Embryonic facial prominence (tissue), 1 donor: ENCODE data around the gene DPP10.

Experiments
- DNase-seq: peaks from one replicate; pipeline ENCODE4 v3.0.0-alpha.2; 2016; ENCODE audit errors: extremely low spot score

DPP10 gene

DNA sequence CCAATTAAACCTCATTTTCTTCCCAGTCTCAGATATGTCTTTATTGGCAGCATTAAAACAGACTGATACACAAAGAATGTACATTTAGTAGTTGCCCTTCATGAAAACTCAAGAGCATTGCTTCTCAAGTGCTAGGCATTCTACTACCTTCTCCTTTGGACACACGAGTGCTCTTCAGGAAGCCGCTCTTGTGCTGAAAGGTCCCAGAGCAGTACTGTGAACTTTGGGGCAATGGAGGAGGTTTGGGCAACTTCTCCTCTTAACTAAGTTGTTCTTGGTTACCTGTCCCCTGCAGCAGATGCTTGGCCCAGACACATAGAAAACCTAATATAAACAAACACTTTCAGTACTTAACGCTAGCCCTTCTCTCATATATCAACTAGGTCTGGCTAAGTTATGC, 362.8 kb downstream of the DPP10 start:
- no peak for DNase-seq

DNA sequence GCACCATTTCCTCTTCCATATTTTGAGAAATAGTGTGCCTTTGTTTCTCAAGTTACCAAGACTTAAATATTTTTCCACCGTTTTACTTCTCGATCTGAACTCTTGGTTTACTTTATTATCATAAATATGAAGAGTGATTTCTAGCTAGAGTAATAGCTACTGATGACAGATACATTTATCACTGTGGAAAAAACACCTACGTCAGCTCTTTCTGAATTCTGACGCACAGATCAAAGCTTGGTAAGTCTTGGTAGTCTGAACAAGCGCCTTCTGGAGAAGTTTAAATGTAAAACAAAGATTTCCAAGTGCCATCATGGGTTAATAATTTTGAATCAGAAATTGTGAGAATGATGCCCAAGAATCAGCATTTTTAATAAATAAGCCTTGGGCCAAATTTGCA, 367.7 kb downstream of the DPP10 start:
- no peak for DNase-seq

DNA sequence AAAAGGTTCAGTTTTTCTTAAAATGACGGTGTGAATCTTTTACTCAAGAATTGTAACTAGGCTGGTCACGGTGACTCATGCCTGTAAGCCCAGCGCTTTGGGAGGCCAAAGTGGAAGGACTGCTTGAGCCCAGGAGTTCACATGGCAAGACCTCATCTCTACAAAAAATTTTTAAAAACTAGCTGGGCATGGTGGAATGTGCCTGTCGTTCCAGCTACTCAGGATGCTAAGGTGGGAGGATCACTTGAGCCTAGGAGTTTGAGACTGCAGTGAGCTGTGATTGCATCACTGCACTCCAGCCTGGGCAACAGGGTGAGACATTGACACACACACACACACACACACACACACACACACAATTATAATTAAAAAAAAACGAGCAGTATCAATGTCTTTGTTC, 369.8 kb downstream of the DPP10 start:
- no peak for DNase-seq

DNA sequence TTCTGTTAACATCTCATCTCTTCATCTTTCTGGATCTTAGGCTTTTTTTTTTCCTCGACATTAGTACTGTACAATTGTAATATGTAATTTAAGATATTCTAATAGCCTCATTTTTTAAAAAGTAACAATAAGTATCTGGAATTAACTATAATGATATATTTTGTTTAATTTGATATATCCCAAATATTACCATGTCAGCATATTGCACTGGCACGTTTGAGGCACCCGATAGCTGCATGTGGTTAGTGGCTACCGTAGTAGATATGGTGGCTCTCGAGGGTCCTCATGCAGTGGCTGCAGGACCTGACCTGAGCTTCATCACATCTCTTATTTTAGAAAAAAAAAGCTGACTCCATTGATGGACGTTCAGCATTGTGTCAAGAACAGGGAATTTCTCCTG, 371.9 kb downstream of the DPP10 start:
- DNase-seq: no peak

DNA sequence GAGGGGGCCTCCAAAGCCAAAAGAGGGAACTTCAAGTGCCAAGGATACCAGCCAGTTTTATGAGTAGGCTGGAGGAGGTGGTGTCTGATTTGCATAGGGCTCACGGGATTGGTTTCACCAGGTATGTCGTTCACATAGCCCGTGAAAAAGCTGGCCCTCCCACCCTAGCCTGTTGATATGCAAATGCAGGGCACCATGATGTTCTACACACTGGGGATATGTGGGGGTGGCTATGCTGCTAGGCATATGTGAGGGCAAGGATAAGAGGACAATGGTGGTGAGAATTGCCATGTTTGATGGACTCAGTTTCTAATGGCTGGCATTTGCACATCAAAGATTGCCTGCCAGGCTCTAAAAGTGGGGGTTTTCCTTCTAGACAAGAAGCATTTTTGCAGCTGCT, 378.6 kb downstream of the DPP10 start:
- no peak for DNase-seq

DNA sequence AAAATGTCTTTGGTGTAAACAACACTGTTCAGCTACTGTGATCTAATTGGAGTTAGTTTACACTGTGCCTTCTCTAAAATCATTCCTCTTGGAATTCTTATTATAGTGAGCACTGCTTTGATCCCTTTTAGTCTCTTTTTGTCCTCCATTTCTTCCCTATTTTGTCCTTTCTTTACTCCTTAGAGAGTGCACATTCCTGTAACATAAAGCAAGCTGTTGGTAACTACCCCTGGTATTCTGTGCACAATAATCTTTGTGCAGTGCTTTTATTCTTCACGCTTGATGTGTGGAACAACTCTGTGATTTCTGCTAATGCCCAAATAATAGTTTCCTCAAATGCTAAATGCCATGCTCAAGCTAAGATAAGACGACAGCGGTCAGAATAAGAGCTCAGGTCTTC, 401.5 kb downstream of the DPP10 start:
- DNase-seq: no peak

DNA sequence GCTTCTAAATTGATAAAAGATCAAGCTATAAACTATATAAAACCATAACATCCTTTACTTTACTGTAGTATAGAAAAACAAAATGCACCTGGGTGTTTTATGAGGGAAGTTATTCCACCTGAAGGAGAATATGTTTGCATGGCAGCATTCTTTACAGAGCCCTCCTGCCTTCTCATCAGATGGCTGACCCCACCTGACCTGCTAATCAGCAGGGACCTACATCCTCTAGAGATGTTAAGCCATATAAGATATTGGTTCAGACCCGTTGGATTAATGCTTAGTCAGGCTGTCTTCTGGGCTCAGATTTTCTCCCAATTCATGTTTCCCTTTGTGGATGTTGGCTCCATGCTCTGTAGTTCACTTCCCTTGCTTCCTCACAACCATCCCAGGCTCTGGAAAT, 414.8 kb downstream of the DPP10 start:
- no peak for DNase-seq

DNA sequence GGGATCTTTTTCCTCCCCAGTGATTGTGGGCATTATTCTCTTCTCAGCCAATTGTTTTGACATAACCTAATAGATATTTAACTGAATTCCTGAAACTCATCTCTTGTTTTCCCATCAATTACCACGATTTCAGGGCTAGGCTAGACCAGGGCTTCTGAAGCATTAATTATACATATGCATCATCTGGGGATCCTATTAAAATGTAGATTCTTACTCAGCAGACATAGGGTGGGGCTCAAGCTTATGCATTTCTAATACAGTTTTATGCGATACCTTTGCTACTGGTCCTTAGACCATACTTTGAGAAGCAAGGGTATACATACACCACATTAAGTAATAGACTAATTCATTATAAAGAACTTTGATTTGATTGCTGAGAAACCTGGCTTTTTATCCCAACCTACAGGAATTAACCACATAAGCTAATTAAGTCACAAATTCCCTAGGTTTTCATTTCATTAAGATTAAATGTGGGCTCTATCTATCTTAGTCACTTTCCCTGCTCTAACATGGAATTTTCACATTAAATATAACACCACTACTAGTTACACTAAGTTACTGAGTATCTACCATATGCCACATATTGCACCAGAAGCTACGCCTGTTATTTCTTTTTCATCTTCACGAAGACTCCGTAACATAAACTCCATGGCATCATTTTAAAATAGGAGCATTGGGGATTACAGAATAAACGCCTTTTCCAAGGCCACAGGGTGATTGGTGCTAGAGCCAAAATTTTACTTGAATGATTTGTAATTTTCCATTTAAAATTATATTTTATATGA, 417.5 kb downstream of the DPP10 start:
- DNase-seq: no peak

DNA sequence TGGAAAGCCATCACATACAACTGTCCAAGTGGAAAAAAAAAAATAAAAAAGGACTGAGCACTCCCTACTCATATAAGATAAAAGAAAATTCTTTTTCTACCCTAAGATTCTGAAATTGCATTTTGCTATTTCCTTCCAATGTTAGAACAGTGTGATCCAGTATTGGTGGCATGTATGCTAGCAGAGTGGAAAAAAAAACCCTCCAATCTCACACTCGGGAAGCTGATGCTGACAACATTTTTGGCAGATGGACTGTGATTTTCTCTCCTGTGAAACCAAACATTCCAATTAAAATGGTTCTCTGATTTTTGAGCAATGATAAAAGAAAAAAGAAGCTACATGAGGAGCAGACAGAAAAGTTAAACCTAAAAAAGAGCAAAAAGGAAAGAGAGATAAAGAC, 419.8 kb downstream of the DPP10 start:
- DNase-seq: no peak

DNA sequence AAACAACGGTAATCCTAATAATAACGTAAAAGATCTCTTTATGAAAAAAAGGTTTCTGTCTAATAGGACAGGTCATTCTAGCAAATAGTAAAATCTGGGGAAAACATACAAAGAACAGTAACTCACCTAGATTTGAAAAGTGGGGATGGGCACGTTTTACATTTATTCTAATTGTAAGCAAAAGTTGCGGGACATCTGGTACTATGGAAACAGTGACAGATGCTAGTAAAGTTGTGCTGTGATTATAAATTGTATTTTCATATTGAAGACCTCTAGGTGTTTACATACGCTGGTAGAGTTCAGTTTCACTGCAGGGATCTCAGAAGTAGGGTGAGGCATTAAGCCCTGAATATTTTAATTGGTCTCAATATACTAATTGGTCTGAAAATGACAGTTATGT, 422.5 kb downstream of the DPP10 start:
- DNase-seq: no peak

DNA sequence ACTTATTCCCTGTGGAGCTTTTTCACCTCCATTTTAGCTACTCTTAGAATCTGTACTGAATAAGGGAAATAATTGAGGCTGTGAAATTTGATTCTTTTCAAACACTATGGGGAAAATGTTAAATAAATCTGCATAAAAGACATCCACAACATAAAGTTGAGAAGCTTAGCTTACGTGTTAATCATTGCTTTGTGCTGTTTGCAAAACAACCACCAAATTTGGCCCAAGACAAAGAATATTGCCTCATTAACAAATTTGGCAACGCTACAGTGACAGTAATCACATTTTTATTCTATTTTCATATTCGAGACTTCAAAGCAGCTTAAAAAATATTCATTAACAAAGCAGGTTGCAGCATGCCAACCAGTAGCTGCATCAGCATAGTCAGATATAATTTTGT, 437.6 kb downstream of the DPP10 start:
- DNase-seq: no peak

DNA sequence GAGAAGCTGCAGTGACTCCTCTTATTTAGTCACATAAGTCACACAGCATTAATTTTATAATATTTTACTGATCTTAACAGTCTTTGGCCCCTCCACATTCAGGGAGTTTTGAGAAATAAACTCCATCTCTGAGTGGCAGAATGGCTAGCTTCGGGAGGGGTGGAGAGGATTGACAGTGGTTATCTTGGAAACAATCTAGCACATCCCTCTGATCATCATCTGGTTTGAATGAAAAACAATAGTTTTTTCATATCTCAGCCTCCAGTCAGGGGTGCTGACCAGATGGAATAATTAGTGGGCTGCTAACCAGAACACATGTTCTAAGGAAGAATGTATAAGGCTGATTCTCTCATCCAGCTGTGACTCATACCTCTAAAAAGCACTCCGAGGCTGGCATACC, 477.5 kb downstream of the DPP10 start:
- no peak for DNase-seq

DNA sequence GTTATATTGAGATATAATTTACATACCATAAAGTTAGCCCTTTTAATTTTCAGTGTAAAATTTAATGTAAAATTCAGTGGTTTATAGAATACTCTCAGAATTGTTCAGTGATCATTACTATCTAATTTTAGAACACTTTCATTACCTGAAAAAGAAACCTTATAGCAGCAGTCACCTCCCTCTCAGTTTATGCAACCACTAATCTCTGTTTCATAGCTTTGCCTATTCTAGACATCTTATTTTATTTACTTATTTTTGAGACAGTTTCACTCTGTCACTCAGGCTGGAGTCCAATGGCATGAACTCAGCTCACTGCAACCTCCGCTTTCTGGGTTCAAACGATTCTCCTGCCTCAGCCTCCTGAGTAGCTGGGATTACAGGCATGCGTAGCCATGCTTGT, 479.6 kb downstream of the DPP10 start:
- no peak for DNase-seq

DNA sequence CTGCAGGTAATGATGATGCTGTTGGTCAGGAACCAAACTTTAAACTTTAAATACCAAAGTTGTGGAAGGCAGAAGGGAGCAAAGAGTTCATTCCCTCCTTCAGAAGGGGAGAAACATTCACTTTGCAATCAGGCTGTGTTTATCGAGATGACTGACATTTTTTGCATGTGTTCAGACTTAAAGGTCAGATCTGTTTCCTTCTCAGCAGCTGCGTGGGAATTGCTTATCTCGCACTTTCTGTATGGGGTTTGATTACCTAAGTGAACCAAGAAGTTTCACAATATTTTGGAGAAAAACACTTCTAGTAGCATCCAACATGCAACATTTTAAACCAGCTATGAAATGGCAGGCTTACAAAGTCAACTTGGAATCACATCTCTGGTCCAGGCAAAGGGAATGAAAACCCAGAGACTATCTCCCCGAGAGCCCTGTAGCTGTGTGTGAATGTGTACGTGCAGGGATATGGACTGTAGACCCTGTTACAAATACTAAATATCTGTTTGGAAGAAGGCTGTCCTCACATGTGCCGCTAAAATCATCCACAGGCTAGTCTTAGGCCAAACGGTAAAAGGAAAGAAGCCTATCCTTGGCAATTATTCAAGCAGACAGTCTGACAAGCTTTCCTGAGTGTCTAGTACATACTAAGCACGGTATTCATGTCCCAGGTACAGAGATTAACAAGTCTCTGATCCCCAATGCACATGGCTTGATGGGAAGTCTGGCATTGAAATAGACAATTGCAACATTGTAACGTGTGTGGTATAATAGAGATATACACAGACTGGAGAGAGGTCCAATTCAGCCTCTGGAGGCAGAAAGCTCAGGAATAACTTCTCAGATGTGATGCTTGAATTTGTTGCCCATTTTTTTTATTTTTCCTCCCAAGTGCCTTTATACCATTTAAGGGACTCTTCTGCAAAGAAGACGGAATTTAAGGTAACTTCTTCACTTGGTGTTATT, 483.1 kb downstream of the DPP10 start:
- DNase-seq: no peak

DNA sequence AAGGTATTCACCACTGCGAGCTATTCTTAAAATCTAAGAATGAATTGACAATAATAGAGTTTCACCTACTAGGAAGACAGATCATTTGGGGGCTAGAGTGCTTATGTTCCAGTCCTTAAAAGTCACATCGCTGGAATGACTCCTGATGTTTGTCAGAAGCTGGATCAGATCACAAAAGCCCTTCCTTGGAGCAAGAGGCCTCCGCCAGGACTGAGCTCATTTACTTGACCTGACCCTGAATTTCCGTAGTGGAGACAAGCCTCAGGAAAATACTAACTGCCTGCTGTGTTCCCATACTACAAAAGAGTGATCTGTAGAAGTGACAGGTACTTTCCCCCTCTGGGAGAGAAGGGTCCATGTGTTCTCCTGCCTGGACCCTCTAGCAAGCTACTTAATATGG, 483.9 kb downstream of the DPP10 start:
- DNase-seq: no peak

DNA sequence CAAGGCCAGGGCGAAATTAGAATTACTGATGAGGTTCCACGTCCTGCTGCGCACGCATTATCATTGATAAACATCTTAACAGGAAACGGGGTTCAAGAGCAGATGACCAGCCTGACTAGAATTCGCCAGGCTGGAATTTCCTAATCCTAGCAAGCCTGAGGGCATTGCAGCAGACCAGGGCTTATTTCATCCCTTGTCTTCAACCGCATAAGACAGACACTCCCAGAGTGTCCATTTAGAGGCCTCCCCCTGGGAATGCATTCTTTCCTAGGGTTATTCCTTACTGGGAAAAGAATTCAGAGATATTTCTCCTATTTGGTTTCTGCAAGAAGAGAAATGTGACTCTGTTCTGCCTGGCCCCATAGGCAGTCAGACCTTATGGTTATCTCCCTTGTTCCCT, 486.8 kb downstream of the DPP10 start:
- no peak for DNase-seq

DNA sequence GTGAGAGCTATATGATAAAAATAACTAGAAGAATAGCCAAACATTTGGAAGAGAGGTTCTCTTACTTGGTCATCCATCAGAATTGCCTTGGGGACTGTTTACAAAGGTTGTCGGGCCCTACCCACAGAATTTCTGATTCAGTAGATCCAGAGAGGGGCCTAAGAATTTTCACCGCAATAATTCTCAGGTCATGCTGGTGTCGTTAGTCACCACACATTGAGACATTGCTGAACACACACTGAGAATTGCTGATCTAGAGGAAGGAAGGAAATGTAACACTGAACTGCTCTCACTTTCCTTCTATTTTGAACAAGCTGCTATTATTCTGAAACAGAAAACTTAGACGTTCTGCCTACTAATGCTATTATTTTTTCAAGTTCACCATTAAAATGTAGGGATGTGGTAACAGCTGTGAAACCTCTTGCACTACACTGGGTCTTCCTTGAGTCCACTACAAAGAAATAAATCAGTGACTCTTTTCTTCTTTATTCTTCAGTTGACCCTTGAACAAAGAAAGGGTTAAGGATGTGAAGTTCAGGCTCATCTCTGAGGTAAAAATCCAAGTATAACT, 491.3 kb downstream of the DPP10 start:
- no peak for DNase-seq

DNA sequence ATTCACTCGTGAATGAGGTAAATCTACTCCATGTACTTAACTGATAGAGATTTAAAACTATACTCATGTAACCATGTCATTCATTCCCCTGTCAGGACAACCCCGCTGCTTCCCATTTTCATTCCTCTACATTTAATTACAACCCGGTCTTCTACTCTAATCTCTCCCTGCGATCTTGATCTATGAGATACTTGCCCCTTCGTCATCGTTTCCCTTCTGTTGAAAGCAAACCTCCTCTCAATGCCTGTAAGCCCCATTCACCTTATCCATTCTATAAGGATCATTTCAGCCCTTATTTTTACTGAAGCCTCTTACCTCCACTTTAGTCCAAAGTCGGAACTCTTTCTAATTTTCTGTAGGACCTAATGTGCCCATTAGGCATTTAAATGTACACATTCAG, 492.6 kb downstream of the DPP10 start:
- DNase-seq: no peak

DNA sequence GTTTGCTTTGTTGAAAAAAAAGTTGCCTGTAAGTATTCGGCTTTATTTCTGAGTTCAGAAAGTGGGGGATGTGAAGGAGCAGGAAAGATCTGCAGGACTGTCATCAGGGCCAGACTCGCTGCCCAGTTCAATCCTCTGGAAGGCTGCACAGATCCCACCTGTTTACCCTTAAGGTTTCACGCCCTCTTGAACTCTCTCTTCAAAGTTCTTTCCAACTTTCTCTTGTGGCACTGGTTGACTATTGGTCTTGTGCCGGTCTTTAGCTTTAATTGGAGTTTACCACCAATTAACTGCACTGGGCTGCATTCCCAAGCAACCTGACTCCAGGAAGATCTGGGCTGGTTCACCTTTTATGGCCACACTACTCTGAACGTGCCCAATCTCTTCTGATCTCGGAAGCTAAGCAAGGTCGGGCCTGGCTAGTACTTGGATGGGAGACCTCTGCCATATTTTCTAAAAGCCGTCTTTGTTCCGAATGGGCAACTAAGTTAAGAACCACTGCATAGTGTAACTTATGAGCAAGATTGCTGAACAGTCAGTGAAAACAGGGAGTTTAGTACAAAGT, 495.0 kb downstream of the DPP10 start:
- no peak for DNase-seq

DNA sequence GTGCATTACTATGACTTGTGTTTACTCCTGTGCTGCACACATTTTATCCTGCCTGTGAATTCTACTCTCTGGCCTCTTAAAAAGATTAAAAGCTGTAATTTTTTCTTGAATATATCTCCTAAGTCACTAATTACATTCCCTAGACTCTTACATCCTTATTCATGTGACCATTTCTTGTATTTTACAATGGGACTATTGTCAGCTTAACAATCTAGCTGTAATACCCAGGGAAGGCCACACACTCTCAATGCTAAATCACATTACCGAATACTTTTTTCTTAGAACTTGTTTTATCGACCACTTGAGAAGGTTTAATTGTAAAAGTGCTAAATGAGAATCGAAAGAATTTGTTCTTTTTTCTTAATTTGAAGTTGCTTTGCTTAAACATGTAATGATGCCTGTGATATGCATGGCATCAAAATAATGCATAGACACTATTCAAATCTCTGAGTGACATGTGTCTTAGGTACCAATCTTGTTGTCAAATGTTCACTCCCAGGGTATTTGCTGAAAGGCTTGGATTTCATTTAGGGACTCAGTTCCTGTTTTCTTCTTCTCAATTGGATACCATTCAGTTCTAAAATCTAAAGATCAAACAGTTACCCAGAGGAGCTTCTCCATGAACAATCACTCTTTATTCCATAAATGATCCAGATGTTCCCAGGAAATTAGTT, 498.5 kb downstream of the DPP10 start:
- DNase-seq: no peak

DNA sequence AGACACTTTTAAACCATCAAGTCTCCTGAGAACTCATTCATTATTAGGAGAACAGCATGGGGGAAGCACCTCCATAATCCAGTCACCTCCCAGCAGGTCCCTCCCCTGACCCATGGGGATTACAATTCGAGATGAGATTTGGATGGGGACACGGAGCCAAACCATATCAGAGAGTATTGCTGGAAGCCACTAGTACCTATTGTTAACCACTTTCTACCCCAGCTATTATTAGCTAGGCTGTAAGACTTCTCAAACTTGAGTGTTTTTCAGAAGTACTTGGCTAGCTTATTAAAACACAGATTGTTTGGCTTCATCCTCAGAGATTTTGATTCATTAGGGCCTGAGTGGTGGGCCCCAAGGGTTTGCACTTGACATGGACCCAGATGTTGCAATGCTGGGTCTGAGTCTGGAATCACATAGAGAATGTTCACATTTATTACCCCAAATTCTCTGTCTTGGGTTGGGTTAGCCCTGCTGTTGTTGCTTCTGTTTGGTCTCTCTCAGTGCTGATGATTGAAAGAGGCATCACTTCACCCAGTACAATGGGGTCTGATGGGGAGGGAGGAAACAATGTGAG, 506.9 kb downstream of the DPP10 start:
- no peak for DNase-seq
